ENCODE measurements around the gene ATP6V0E1. TPM values are rescaled to one million over a fixed set of nuclear protein-coding genes. Genes with fewer than 3 reads are reported as not detected.

The ATP6V0E1 gene
- total RNA-seq (2014; rRNA removed; shearing (Covaris generic)), result 303 and 324 TPM in 2 replicates
- polyA plus RNA-seq (2015; cell fraction: cytosol; rRNA removed), result 129 and 198 TPM in 2 replicates
- 37.2 and 49.4 TPM in 2 replicates for polyA plus RNA-seq (2015; cell fraction: nucleus; rRNA removed)

DNA sequence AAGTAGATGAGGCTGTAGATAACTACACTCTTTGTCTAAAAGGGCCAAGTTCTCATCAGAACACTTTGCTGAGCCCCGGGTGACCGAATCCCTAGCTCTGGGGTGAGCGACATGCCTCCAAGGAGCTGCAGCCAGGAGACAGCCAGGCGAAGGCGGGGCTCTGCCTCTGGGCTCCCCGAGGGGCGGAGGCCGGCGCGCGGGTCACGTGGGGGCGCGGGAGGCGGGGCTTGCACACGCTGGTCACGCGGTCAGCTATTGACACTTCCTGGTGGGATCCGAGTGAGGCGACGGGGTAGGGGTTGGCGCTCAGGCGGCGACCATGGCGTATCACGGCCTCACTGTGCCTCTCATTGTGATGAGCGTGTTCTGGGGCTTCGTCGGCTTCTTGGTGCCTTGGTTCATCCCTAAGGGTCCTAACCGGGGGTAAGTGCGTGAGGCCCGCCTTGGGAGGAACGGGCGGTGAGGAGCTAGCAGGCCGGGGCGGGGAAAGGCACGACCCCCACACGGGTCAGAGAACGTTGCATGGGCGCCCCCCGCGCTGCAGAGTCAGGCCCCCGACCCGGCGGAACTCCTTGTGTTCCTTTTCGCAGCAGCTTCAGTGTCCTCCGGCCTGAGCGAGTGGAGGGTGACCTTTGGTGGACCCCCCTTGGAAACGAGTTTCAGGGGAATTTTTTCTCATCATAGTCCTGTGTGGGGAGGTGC, at the start of gene ATP6V0E1:
Gene ATP6V0E1 (plus strand): TSS at position 230 of the 702 bp plus-strand sequence. CDS start 90 bp downstream, at position 320.
- in situ Hi-C loops (cut with HindIII; ENCODE audit: low pct_unique_long_range_greater_than_20kb, low sequenced_read_pairs), result no loop called here
- DNase-seq (ENCODE audit: low read depth, low spot score), result peak; percentile 94

DNA sequence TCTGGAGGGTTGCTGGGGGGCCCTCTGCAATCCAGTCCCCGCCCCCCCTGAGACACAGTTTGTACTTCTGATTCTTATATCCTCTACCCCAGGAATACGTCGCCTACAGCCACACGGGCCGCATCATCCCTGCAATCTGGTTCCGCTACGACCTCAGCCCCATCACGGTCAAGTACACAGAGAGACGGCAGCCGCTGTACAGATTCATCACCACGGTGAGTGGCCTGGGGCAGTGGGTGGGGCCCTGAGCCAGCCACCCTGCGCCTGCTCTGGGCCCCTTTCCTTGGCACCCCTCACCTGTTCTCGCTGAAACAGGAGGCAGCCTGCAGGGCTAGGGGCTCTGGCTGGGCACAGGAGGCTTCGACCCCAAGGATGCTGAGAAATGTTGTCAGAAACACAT, 48.5 kb upstream of the ATP6V0E1 start:
- in situ Hi-C loops (cut with HindIII; ENCODE audit: low pct_unique_long_range_greater_than_20kb, low sequenced_read_pairs), result no loop called here
- no peak for DNase-seq (ENCODE audit: low read depth, low spot score)

DNA sequence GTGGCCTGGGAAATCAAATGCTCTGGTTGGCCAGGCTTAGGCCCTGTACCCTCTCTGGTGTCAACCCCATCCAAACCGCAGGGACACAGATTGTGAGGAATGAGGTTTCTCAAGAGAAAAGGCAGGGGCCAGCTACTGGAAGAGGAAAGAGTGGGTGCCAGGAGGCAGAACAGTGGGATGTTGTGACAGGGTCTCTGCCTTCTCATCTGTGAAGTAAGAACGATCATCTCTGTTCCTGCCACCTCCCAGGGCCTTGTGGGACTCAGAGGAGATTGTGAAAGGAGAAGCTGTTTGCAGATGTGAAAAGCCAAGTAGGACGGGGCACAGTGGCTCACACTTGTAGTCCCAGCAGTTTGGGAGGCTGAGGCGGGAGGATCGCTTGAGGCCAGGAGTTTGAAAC, 47.2 kb upstream of the ATP6V0E1 start:
- DNase-seq (ENCODE audit: low read depth, low spot score), result no peak
- in situ Hi-C loops (cut with HindIII; ENCODE audit: low pct_unique_long_range_greater_than_20kb, low sequenced_read_pairs), result no loop called here

DNA sequence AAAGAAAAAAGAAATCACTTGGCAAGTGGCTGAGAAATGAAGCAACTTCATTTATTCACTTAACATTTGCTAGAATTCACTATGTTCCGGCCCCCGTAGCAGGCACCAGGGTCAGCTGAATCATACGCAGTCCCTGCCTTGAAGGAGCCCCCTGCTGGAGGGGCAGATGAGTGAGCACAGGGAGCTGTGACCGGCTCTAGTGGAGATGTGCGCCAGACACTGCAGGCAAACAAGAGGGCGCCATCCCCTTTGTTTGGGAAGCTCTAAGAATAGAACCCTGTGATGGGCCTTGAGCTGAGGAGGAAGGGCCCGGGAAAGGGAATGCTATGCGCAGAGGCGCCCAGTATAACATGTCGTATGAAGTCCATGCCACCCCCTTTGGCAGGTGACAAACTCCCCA, 44.5 kb upstream of the ATP6V0E1 start:
- DNase-seq (ENCODE audit: low read depth, low spot score), result peak; percentile 60
- in situ Hi-C loops (cut with HindIII; ENCODE audit: low pct_unique_long_range_greater_than_20kb, low sequenced_read_pairs), result no loop called here

DNA sequence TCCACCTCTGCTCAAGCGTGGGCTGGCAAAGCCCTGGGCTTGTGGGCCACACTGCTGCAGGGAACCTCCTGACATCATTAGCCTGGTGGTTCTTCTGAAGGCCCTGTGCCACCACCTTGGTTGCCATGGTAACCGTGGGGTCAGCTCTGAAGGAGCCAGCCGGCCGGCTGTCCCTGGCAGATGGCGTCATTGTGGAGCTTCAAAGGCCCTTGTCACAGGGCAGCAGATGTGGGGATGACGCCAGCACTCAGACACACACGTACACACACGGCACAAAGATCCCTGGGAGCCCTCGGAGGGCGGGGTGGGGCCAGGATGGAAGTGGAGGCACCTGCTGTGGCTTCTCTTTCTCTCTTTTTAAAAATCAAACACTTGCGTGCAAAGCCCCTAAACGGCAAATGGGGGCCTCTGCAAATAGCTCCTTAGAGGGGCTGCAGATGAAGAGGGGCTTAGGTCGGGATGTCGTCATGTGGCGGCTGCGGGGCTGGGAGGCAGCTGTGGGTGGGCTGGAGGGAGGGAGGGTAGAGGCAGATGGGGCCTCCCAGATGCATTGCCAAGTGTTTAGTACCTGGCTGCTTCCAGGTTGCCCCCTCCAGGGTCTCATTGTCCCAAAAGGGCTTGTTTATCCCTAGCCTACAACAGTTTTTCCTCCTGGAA, 43.8 kb upstream of the ATP6V0E1 start:
- in situ Hi-C loops (cut with HindIII; ENCODE audit: low pct_unique_long_range_greater_than_20kb, low sequenced_read_pairs), result no loop called here
- no peak for DNase-seq (ENCODE audit: low read depth, low spot score)

DNA sequence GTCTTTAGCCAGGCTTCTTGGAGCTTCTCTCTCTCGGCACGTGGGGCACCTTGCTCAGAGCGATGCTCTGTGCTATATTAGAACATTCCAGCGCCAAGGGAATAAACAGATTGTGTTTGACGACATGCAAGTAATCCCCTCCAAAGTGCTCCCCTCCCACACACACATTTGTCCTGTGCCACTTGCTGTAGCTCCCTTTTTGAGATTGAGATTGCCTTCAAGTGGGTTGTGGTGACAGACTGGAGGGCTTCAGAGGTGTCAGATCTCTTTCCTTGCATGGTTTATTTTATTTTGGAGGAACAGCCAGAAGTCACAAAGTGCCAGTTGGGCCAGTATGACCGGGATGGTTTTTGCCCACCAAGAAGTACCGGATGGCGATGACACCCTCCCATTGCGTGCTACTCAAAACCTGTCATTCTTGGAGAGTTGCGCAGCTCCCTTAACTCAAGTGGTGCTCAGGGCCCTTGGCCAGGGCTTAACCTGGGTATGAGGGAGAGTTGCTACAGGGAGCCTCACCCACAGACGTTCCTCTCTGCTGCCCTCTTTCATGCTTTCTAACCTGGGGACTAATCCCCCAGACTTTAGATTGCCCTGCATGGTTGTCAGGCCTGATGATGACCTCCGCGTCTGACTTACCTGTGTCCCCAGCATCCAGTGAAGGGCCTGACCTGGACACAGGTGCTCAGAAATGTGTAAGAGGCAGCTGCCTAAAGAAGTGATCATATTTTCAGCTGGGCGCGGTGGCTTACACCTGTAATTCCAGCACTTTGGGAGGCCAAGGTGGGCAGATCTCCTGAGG, 43.1 kb upstream of the ATP6V0E1 start:
- in situ Hi-C loops (cut with HindIII; ENCODE audit: low pct_unique_long_range_greater_than_20kb, low sequenced_read_pairs), result no loop called here
- DNase-seq (ENCODE audit: low read depth, low spot score), result no peak

DNA sequence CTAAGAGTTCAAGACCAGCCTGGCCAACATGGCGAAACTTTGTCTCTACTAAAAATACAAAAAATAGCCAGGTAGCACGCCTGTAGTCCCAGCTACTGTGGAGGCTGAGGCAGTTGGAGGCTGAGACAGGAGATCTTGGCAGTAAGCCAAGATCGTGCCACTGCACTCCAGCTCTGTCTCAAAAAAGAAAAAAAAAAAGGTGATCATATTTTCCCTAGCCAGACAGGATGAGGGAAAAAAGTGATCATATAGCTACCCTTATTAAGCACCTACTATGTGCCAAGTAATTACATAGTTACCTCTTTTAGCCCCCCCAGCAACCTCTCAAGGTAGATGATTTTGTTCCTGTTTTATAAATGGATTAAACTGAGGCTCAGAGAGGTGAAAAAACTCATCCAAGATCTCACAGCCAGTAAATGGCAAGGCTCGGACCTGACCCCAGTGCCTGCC, 42.5 kb upstream of the ATP6V0E1 start:
- no peak for DNase-seq (ENCODE audit: low read depth, low spot score)
- in situ Hi-C loops (cut with HindIII; ENCODE audit: low pct_unique_long_range_greater_than_20kb, low sequenced_read_pairs), result no loop called here

DNA sequence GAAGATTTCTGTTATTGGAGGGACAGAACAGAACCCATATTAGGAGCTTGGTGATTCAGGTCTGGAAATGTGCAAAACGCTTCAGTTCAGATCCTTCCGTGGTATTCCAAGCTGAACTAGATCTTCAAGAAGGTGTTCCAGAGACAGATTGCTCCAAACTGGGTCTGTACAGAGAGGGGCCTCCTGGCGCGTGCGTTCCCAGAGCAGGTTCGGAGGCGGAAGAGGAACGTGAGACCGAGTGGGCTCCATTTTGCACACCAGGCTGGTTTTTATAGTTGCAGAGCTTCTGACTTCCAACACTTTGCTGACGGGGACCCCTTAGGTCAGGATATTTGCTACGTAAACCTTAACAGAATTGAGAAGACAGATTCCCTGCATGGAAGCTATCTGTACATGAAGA, 41.0 kb upstream of the ATP6V0E1 start:
- in situ Hi-C loops (cut with HindIII; ENCODE audit: low pct_unique_long_range_greater_than_20kb, low sequenced_read_pairs), result no loop called here
- DNase-seq (ENCODE audit: low read depth, low spot score), result no peak

DNA sequence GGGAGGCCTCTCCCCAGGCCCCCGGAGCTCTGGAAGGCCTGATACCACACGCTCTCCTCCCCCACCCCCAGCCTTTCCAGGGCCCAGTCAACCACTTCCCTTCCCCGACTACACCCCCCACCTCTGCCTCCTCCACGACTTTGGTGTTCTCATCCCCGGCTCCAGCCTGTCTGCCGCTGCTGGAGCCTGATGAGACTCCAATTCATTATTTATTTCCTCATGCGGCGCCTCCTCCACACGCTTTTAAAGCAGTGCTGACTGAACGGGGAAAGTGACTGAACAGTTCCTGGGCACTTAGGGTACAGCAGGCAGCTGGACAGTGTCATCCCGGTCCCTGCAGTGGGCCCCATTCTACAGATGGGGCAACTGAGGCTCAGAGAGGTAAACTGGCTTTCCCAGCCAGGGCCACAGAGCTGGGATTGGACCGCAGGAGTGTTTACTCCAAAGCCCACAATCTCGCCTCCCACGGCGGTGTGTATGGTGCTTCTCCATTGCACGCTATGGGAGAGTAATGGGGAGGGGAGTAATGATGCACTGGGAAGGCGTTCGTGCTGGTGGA, 40.2 kb upstream of the ATP6V0E1 start:
- no peak for DNase-seq (ENCODE audit: low read depth, low spot score)
- in situ Hi-C loops (cut with HindIII; ENCODE audit: low pct_unique_long_range_greater_than_20kb, low sequenced_read_pairs), result no loop called here

DNA sequence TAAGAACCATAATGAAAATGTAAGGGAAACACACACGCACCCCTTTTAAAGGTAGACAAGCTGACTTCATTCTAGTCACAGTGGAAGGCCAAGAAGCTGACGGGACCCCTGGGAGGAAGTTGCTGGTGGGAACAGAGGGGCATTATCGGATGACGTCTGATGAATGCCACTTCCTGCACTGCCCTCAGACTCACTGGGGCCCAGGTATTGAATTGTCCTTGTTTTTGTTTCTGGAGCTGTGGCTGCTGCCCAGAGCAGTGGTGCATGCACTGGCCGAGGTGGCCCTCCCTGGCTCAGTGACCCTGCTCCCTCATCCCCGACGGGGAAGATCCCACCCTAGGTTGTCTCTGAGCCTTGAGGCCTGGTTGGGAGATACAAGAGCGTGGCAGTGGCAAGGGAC, 39.7 kb upstream of the ATP6V0E1 start:
- no peak for DNase-seq (ENCODE audit: low read depth, low spot score)
- in situ Hi-C loops (cut with HindIII; ENCODE audit: low pct_unique_long_range_greater_than_20kb, low sequenced_read_pairs), result no loop called here

DNA sequence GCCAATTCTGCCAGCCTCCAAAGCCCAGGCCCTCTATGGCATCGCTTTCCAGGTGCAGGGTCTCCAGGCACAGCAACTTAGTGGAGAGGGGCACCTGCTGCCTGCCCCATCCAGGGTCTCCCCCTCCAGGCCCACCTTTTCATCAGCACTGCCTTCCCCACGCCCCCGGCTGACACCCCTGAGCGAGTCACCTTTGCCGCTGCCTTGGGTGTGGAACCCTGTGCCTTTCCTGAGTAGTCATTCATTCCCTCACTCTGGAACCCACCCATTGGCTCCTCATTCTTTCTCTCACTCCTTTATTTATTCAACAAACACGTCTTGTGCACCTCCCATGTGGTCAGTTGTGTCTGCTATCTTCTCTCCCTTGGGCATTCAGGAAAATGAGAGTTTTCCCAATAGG, 38.8 kb upstream of the ATP6V0E1 start:
- in situ Hi-C loops (cut with HindIII; ENCODE audit: low pct_unique_long_range_greater_than_20kb, low sequenced_read_pairs), result no loop called here
- no peak for DNase-seq (ENCODE audit: low read depth, low spot score)

DNA sequence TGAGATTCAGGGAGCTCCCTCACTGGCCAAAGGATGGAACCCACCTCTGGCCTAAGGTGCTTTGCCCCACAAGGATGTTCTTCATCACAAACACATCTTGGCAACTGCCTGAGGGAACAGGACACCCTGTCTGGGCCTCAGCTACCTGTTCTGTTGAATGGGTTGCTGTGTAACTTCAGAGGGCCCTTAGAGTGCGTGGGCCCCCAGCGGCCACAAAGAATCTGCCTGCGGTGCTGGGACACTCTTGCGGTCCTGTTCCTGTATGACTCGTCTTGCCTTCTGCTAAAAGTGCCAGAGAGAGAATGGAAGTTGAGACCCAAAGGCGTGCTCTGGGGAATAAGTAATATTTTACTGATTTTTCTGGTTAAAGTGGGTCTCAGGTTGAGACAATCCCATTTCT, 38.4 kb upstream of the ATP6V0E1 start:
- in situ Hi-C loops (cut with HindIII; ENCODE audit: low pct_unique_long_range_greater_than_20kb, low sequenced_read_pairs), result no loop called here

DNA sequence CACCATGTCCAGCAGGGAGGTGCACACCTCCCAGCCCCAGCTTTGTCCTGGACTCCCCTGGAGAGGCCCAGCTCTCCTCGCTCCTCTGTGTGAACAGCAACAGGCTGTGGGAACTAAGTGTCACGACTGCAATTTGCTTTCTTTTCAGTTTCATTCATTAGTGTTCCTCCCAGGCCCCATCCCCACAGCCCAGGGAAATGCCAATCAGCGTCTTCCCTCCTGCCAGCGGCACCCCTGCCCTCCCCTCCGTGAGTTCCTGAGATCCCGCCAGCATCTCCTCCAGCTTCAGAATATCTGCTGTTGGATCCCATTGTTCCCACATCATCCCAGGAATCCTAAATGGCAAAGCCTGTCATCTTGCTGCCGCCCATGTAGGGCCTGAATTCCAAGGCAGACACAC, 37.4 kb upstream of the ATP6V0E1 start:
- in situ Hi-C loops (cut with HindIII; ENCODE audit: low pct_unique_long_range_greater_than_20kb, low sequenced_read_pairs), result no loop called here

More for the DNA sequence above, 38.4 kb upstream of the ATP6V0E1 start:
- no peak for DNase-seq (ENCODE audit: low read depth, low spot score)

DNA sequence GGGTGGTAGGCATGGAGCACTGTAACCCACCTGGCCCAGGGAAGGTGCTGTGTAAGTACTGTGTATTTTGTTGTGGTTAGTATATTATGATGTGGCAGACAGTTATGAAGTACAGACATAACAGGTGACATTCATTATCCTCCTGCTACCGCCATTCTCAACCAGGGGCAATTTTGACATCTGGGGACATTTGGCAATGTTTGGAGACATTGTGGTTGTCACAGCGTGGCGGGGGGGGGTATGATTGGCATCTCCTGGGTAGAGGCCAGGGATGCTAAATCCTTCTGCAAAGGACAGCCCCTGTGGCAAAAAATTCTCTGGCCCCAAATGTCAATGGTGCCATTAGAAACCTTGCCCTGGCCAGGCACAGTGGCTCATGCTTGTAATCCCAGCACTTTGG, 34.1 kb upstream of the ATP6V0E1 start:
- in situ Hi-C loops (cut with HindIII; ENCODE audit: low pct_unique_long_range_greater_than_20kb, low sequenced_read_pairs), result no loop called here
- DNase-seq (ENCODE audit: low read depth, low spot score), result no peak

More for the DNA sequence above, 37.4 kb upstream of the ATP6V0E1 start:
- DNase-seq (ENCODE audit: low read depth, low spot score), result no peak

DNA sequence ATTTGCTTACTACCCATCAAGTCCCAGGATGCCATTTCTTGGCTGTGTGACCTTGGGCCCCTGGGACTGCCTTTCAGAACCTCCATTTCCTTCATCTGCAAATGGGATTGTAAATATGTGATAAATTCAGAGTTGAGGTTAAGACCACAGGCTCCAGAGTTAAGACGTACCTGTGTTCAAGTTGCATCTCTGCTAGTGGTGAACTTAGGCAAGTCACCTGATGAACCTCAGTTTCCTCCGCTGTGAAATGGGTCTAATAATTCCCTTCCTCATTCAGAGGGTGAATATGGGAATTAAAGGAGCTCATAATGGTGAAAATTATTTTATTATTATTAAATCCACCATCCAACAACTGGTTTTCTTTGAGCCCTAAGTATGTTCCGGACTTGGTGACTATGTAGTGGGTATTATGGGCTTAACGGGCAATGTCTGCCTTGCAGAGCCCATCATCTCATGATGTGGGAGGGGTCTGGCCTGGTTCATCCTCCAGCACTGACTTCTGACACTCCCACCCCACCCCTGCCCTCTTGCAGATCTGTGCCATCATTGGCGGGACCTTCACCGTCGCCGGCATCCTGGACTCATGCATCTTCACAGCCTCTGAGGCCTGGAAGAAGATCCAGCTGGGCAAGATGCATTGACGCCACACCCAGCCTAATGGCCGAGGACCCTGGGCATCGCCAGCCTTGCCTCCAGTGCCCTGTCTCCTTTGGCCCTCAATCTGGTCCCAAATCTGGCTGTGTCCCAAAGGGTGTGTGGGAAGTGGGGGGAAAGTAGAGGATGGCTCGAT, 33.2 kb upstream of the ATP6V0E1 start:
- no peak for DNase-seq (ENCODE audit: low read depth, low spot score)
- in situ Hi-C loops (cut with HindIII; ENCODE audit: low pct_unique_long_range_greater_than_20kb, low sequenced_read_pairs), result no loop called here

DNA sequence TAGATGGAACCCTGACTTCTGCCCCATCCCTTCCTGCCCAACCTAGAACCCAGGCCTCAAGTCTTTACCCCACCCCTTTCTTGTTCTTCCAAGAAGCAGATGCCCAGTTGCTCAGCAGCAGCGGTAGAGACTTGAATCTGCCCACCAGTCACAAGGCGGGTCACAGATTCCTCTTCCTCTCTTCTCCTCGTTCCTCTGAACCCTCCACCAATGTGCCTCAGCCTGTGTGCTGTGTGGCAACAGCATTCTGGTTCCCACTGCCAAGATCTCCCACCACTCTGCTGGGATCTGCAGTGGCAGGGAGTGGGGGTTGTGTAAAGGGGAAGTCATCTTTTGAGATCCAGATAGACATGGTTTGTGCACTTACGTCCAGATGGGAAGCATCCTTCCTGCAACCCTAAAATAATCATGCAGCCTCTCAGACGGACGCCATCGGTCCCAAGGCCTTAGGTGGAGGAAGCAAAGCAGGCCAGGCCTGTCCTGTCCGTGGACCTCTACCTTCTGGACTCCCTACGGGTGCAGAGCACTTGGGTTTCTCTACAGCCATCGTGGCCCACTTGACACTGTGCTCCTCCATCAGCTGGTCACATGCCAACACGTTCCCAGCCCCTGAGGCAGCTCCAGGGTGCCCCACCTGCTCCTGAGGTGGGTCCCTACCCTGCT, 32.1 kb upstream of the ATP6V0E1 start:
- in situ Hi-C loops (cut with HindIII; ENCODE audit: low pct_unique_long_range_greater_than_20kb, low sequenced_read_pairs), result no loop called here
- no peak for DNase-seq (ENCODE audit: low read depth, low spot score)

DNA sequence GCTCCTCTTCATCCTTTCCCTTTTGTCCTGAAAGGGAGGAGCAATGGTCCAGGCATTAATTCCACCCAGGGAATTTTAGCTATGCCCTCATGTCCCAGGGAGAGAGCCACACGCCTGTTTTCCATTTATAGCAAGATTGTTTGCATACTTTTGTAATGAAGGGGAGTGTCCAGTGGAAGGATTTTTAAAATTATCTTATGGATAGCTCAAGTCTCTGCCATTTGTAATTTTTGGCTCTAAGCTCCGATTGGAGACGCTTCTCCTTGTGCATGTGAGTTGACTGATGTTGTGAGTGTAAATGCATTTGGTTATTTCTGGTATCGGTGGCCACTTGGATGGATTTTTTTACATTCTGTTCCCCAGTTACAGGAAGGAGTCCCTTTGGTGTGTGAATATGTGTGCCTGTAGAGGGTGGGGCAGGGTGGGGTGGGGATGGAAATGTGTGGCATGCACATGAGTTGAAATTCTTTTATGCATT, 31.5 kb upstream of the ATP6V0E1 start:
- DNase-seq (ENCODE audit: low read depth, low spot score), result no peak
- in situ Hi-C loops (cut with HindIII; ENCODE audit: low pct_unique_long_range_greater_than_20kb, low sequenced_read_pairs), result no loop called here
